CD4-positive, alpha-beta T cell treated with Interleukin-17A for 4 hours (primary cell): ENCODE measurements around the gene SOX12.

Experiments
- DNase-seq: peaks from one replicate; pipeline ENCODE4 v3.0.0-alpha.2; 2020; ENCODE audit warnings: mixed read lengths

The SOX12 gene

GRCh38 chr20:301886-302848, 23.2 kb upstream of the SOX12 start:
- no peak for DNase-seq

GRCh38 chr20:305745-306144, 19.6 kb upstream of the SOX12 start:
- no peak for DNase-seq

GRCh38 chr20:308427-309038, 16.8 kb upstream of the SOX12 start:
- DNase-seq, result no peak

- DNase-seq, result no peak
These were observed 16.0 kb upstream of the SOX12 start for GRCh38 chr20:309306-309840.

GRCh38 chr20:309841-310644, 15.3 kb upstream of the SOX12 start:
- DNase-seq, result peak; percentile 87

GRCh38 chr20:310645-311044, 14.7 kb upstream of the SOX12 start:
- DNase-seq, result no peak

GRCh38 chr20:311609-312008, 13.7 kb upstream of the SOX12 start:
- DNase-seq, result no peak

- no peak for DNase-seq
These were observed 13.3 kb upstream of the SOX12 start for GRCh38 chr20:312067-312466.

- DNase-seq, result no peak
These were observed 12.5 kb upstream of the SOX12 start for GRCh38 chr20:312866-313265.

GRCh38 chr20:313402-313801, 11.9 kb upstream of the SOX12 start:
- no peak for DNase-seq

GRCh38 chr20:313948-314347, 11.4 kb upstream of the SOX12 start:
- DNase-seq, result no peak

GRCh38 chr20:316316-317068, 8.9 kb upstream of the SOX12 start:
- DNase-seq, result no peak

- peak; percentile 97 for DNase-seq
These were observed 941 bp upstream of the SOX12 start for GRCh38 chr20:324177-325044.

GRCh38 chr20:325889-326644, 715 bp downstream of the SOX12 start:
- peak; percentile 66 for DNase-seq

GRCh38 chr20:326645-327185, 1.4 kb downstream of the SOX12 start:
- DNase-seq, result no peak

GRCh38 chr20:327186-328026, 2.1 kb downstream of the SOX12 start:
- DNase-seq, result peak; percentile 86

GRCh38 chr20:328027-328974, 2.9 kb downstream of the SOX12 start:
- DNase-seq, result no peak
